HG03108 (cell line): ENCODE measurements around the gene DDX41.
A peak's percentile ranks its signal among the peaks of the same experiment; 100 is the strongest.
"Not testable (repeated sequence)": the region's sequence is repeated elsewhere in the genome, so short reads cannot be mapped to it uniquely, and the experiment has no call there.

Experiments
- ATAC-seq: cut with Tn5 transposase; IDR thresholded peaks from one replicate; pipeline ENCODE4 v1.9.1; 2021; ENCODE audit warnings: moderate library complexity; ENCODE audit not compliant: unreplicated experiment

Gene DDX41

DNA sequence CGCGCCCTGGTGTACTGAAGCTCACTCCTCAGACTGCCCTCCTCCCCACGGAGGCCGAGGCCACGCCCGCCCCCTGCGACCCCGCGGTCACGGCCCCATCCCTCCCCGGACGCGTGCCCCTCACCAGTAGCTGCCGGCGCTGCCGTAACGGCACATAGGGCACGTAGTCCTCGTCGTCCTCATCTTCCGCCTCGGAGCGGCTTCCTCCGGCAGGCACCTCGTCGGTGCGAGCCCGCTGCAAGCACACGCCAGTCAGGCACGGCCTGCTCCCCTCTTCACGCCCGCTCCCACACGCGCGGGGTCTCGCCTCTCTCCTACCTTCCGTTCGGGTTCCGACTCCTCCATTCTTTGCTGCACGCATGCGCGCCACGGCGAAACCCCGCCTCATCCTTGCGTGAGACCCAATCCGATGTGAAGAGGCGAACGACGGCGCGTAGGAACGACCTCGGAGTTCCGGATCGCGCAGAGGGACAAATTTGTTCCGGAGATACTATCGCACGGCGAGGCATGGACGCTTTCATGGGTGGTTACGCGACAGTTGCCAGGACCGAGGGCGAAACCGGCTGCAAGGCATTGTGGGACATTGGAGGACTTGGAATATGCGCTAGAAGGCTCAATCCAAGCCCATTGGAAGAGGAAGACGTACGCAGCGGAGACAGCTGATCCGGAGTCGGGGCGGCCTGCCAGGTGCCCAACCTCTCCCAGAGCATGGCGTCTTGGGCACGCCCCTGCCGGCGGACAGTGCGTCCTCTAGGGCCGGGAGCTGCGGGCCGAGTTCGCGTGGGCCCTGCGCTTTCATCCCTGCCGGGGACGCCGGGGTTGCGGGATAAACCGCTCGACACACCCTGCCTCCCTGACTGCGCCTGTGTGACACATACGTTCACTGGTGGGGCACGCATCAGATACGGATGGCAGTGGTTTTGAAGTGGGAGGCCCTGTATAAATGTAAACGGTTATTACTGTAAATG, at the start of gene DDX41:
Gene DDX41 (minus strand): TSS at position 361 of the 968 bp plus-strand sequence. CDS start 16 bp downstream, at position 345.
- peak; percentile 69 for ATAC-seq

DNA sequence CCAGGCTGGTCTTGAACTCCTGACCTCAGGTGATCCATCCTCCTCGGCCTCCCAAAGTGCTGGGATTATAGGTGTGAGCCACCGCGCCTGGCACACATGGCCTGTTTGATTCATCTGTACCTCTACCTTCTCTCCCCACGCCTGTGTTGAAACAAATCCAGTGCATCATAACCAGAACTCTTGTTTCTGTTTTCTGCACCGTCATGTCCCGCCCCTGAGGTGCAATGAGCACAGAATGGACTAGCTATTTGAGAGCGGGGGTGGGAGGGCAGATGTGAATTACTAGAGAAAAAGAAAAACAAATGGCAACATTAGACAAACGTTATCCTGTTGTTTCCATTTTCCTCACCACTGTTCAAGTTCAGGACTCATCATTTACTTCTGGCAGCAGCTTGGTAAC, 48.3 kb upstream of the DDX41 start:
- no peak for ATAC-seq

DNA sequence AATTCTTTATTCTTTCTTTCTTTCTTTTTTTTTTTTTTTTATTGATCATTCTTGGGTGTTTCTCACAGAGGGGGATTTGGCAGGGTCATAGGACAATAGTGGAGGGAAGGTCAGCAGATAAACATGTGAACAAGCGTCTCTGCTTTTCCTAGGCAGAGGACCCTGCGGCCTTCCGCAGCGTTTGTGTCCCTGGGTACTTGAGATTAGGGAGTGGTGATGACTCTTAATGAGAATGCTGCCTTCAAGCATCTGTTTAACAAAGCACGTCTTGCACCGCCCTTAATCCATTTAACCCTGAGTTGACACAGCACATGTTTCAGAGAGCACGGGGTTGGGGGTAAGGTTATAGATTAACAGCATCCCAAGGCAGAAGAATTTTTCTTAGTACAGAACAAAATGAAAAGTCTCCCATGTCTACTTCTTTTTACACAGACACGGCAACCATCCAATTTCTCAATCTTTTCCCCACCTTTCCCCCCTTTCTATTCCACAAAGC, 42.7 kb upstream of the DDX41 start:
- ATAC-seq: not testable (repeated sequence)

DNA sequence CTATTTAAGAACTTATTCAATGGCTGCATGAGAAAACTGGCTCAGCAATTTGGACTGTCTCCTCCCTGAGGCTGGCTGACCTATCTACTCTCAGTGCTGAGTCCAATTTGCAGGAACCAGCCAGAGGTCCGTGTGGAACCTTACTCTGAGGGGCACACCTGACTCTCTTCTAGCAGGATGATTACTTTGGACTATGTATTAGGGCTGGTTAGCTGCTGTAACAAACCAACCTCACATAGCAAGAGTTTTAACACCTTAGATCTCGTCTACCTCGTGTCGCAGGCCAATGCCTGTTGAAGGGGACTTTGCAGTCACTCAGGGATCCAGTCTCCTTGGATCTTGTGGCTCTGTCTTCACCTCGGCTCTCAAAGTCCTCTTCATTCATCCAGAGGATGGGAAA, 41.0 kb upstream of the DDX41 start:
- no peak for ATAC-seq

DNA sequence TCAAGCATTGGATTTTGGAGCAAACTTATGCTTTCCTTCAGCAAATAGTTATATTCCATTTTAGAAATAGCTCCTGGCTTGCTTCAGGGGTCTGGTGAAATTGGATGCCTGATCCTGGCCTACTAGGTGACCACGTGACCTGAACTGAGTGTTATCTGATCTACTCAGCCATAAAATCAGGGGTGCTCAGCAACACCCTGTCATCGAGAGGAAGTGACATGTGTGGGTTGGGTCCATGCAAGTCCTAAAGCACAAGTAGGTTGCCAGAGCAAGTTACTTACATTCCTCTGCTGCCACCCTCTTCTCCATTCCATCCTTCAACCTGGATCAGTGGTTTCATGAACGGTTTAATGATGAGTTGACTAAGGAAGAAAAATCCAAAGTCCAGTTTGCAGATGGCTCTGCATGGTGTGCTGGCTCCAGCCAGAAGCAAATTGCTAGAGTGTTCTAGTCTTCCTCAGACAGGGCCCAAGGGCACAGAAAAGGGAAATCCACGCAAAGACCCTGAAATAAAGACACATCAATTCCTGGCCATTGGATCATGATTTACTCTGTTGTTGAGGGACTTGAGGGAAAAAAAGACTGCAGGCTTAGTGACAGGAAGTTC, 40.4 kb upstream of the DDX41 start:
- no peak for ATAC-seq

DNA sequence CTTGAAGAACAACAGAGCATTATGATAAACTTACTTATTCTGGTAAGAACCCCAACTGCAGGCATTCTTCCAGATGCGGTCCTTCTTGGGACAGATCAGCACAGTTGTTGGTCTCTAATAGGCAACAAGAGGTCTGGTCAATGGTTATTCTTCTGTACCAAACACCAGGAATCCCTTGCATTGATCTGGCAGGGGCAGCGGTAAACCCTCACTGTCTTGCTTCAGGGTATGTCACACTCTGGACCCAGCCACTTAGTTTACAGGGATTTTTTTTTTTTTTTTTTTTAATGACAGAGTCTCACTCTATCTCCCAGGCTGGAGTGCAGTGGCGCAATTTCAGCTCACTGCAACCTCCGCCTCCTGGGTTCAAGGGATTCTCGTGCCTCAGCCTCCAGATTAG, 38.9 kb upstream of the DDX41 start:
- no peak for ATAC-seq

DNA sequence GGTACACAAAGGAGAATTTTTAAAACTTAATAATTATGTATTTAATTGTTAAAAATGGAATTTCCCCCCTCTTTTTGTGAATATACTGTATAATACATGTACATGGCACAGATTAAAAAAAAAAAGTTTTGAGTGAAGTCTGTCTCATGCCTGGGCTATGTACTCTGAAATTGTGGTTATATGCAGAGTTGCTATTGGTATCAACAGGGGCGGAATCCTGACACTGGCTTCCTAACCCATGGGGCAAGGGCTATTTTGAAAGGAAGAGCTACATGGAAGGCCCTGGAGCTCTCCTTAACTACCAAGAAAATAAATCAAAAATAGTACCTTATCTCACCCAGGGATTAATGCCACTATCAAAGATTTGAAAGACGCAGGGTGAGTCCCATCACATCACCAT, 38.5 kb upstream of the DDX41 start:
- no peak for ATAC-seq

DNA sequence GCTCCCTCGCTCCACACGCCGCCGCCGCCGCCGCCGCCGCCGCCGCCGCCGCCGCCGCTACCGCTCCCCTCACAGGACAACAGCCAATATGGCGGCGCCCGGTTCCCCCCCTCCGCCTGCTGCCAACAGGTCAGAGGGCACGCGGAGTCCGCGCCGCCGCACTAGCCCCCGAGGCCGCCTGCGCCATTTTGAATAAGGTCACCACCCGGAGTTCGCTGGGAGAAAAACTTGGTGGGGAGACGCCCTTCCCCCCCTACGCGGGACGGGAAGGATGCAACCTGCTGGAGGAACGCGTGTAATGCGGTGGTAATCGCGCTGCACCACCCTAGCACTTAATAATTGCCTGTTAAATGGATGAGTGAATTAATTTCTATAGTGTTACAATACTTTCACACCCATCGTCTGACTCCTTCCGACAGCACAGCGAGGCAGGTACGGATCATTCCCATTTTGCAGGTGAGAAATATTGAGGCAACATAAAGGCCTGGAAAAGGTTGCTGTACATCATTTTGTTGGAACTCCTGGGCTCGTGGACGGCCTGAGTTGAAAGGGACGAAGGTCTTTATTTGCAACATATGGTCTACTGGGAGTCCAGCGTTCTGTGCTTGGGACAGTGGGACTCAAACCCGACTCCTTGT, 37.8 kb upstream of the DDX41 start, which contains the start of gene FAM193B:
Gene FAM193B (minus strand): TSS at position 90 of the 638 bp plus-strand sequence. CDS start 105 bp downstream, outside the sequence.
- peak; percentile 89 for ATAC-seq

DNA sequence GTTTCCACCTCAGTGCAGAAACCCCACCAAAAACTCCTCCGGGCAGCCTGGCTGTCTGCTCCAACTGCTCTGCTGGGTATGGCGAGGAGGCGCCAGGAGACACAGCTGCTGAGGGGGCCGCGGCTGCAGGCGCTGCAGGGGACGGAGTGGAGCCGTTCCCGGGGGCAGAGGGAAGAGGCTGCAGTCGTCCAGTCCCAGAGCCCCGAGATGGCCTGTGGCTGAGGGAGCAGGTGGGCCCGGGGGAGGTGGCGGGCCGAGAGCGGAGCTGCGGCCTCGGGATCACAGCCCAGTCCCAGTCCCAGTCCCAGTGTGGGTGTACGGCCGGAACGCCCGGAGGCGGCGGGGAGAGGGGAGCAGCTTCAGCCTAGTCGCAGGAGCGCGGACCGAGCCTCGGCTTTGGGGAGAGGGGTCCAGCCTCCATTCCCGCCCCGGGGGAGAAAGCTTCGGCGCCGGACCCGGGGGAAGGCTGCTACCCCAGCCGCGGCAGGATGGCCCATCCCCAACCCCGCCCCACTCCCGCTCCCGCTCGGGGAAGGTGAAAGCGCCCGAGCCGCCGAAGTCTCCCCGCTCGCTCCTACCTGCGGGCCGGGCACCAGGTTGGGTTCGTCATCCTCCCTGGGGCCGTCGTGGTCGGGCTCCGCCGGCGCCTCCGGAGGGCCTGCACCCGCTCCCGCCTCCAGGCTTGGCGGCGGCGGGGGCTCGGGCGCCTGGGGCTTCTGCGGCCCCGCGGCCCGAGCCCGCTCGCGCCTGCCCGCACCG, 37.1 kb upstream of the DDX41 start:
- ATAC-seq: peak; percentile 31

DNA sequence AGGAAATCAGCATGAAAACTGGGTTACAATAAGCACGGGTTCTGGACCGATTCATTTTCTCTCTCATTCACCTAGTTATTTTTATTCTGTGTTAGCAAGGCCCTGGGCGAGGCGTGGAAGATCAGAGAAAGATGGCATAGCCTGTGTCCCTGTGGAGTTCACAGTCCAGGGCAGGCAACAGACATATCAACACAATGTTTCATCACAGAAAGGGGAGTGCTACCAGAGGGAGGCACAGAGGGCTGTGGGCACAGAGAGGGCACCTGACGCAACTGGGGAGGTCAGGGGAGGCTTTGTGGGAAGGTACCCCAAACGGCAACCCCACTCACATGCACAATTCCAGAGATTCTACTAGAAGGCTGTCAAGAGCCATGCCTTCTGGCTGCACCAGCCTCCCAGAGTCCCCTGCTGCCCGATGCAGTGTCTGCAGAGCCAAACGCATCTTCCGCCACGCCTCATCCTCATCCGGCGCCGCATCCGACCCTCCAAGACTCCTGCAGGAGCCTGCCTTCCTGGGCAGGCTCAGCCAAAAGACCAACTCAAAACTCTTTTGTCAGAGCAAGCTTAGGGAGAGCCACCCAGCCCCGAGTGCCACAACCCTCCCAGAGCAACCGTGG, 36.2 kb upstream of the DDX41 start:
- ATAC-seq: no peak

DNA sequence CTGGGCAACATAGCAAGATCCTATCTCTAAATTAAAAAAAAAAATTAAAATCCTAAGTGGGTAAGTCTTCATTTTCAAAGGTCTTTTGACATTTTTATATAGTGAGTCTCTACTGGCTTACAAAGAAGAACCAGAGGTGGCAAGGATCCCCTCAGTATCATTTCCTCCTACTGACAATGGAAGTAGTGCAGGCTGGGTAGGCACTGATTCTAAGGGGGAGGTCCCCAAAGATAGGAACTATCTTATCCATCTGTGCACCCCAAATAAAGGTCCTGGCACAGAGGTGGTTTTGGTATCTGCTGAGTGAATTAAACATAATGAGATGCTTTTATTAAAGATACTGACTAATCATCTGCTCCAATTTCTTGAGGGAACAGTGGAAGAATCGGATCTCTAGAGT, 33.4 kb upstream of the DDX41 start:
- no peak for ATAC-seq

DNA sequence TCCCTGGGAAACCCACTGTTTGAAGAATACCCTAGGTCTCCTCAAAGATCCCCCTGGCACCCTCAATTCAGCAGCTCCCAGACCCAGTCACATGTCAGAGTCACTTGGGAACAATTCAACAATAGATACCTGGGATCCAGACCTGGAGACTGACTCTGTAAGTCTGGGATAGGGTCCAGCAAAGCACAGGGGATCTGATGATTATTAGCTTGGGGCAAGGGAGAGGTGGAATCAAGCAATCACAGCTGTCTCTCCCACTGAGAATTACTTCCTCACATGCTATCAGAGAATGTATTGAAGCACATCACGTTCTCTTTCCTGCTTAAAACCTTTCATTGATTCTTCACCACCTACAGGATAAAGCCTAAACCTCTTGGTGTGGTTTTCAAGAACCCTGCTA, 31.7 kb upstream of the DDX41 start:
- no peak for ATAC-seq

DNA sequence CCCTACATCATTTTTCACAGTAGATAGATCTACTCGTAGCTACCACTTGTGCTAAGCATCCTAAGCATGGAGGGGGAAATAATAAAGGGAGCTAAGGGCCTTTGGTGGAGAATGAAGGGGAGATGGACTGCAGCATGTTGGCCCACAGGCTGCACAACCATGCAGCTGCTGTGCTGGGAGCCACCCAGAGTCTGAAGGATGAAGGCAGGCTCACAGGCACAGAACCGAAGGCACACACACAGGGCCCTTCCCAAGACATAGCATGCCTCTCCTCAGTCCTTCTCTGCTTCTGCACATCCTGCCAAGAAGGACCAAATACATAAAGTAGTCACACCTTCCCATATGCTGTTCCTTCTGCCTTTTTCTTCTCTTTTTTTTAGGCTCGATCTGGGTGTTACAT, 31.0 kb upstream of the DDX41 start:
- no peak for ATAC-seq

DNA sequence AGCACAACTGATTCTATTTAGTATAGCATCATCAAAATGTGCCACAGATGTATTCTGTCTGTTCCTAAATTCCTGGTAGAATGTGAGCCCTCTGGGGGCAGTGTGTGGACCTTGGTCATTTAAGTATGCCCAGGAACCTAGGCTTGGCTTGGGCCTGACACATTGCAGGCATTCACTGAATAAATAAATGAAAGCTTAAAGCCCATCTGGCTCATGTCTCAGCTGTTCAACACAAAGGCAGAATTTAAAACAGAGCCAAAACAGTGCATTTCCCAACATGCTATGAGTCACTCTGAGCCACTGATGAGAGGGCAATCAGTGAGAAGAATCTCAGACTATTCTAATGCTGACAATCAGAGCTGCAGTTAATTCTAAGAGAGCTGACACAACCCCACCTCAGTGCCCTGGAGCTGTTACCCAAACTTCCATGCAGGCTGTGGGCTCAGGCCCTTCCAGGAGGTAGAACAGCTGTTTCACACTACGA, 29.5 kb upstream of the DDX41 start:
- ATAC-seq: no peak

DNA sequence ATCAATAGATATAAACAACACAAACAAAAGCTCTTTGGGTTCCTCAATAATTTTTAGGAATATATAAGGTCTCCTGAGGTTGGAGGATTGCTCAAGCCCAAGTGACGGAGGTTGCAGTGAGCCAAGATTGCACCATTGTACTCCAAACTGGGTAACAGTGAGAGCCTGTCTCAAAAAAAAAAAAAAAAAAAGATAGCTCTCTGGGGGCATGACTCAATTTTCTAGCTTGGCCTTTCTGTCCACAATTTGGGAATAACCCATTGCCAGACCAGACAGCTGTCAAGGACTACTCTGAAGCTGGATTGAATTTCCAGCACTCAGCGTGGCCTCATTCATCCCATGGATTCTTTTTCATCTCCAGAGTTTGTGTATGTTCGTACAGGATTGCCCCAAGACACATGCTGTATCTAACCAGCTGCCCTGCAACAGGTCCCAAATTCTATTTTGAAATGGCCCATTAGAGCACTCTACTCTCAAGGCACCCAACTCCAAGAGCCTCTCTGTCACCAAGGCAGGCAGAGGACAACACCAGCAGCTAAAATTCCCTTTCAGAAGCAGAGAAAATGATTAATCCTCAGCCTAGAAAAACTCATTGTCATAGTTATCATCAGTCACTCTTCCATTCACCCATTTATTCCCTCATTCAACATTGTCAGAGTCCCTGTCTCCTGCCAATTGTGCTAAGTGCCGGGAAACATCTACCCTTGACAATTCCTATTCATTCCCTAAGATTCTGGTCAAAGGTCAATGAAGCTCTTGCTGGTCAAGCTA, 28.9 kb upstream of the DDX41 start:
- ATAC-seq: no peak

DNA sequence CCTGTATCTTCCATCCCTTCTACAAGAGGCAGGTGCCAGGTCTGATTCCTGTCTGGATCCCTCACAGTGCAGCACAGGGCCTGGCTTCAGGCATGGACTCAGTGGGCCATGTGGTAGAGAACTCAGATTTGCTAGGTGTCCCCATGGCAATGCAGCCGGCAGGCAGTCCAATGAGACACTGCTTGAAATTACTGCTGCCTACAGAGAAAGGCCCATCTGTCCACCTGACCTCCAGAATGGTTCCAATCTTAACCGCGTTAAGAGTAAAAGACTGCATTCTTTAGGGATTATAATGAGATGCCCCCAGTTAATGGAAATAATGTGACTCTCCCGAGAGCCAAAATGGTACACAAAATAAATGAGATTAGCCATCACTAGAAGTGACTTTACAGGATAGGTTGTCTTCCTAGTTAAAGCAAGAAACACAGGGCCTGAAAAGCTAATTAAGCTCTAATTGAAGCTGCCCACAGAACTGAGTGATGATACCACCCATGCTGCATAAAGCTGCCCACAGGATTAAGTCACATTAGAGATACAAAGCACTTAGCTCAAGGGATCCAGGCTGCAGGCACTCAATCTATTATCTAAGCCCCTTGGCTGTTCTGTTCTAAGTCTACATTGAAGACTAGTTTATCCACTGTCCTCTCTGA, 26.2 kb upstream of the DDX41 start:
- ATAC-seq: no peak

DNA sequence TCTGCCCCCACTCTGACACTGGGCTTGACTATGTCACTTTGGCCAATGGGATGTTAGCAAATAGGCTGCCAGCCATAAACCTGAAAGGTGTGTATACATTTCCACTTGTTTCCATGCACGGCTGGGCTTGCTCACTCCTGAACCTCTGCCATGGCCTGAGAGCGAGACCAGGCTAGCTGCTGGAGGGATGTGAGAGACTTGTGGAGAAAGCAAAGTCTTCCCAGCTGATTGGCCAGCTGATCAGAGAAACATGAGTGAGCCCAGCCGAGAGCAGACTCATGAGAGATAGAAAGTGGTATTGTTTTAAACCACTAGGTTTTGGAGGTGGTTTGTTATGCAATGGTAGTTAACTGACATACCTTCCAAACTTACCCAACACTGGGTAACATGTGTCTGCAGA, 23.7 kb upstream of the DDX41 start:
- no peak for ATAC-seq

DNA sequence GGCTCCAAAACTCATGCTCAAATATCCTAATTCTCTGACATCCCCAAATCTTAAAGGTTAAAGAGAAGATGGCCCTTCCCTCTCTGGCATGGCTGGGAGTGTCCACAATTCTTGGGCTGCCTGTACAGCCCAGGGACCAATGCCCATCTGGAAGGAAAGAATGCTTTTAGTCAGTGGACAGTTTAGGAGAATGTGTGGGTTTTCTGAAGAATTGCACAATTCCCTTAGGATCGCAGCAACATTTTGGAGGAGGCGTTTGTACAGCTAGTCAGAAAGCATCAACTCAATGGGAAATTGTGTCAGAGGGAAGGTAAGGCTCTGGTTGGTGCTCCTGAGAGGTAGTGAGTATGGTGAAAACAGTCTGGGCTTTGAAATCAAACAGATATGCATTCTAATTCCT, 22.6 kb upstream of the DDX41 start:
- no peak for ATAC-seq

DNA sequence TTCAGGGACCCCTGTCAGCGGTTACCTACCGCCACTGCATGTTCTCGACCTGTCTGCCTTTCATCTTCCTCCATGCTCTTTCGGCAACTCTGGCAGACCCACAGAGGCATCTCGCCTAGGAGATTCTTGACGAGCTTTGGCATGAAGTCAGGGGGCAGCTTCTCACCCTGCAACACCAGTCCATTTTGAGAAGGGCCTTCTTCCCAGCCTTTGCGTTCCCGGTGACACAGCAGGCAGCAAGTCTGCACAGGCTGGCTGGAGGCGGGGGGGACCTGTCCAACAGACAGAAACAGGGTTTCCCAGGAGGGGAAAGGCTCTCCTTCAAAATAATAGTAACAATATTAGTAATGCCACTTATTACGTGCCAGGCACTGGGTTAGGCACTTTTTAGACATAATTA, 22.1 kb upstream of the DDX41 start:
- no peak for ATAC-seq
